B cell (primary cell): ENCODE results near the gene PTPRT.

Source experiments
- CTCF ChIP-seq: fragments of 200-600 bp; IDR thresholded peaks from one replicate; pipeline ENCODE4 v1.8.0; 2022; ENCODE audit warnings: antibody characterized with exemption, mild to moderate bottlenecking
- EZH2 ChIP-seq: IDR thresholded peaks from 2 replicates; pipeline ENCODE4 v1.6.1; 2012; ENCODE audit warnings: borderline replicate concordance, low read depth, mild to moderate bottlenecking, moderate library complexity, low read length; ENCODE audit not compliant: insufficient read depth, poor library complexity, severe bottlenecking

DNA sequence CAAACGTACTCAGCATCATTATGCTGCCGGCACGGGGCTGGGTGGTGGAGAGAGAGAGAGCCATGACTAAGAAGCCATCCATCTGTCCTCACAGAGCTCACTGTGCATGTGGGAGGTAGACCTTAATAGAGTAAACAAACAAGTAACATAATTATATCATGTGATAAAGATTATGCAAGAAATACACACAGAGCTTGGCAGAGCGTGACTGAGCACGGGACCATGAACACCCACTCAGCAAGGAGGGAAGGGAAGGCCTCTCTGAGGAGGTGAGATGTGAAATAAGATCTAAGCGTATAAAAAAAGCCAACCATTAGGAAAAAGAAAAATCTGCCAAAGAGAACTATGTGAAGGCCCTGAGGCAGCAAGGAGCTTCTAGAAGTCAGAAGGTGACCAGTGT, 207.5 kb downstream of the PTPRT start:
- TF ChIP-seq CTCF: no peak
- no peak for TF ChIP-seq EZH2
